Measurements from ENCODE around the gene TCN1.

TCN1 gene

GRCh38 chr11:59847626-59848025, 18.7 kb downstream of the TCN1 start:
- no peak overlapping the region for H3K4me3 ChIP-seq (ENCODE audit: low read depth, low read length)
- DNase-seq (ENCODE audit: low read depth) = no peak
- no peak for TF ChIP-seq CTCF (IDR thresholded peaks at IDR 0.05; ENCODE audit: low read depth, low read length, missing control alignments)
- in situ Hi-C loops (cut with HindIII; ENCODE audit: low sequenced_read_pairs) = no loop called here

DNA sequence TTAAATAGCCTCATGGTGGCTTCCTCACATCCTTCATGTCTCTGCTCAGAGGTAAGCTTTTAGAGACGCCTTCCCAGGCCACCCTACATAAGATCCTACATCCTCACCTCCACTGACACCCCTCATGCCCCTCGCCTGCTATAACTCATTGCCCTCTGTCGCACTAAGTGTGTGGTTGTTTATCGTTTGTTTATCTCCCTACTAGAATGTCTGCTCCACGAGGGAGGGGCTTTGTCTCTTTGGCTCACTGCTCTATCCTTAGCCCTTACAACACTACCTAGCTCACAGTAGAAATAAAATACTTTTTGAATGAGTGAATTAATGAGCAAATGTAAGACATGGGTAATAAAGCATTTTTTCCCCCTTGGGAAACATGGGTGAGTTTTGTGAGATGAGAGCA, 19.7 kb downstream of the TCN1 start:
- DNase-seq (ENCODE audit: low read depth) = no peak
- TF ChIP-seq CTCF (IDR thresholded peaks at IDR 0.05; ENCODE audit: low read depth, low read length, missing control alignments) = no peak
- in situ Hi-C loops (cut with HindIII; ENCODE audit: low sequenced_read_pairs) = no loop called here

DNA sequence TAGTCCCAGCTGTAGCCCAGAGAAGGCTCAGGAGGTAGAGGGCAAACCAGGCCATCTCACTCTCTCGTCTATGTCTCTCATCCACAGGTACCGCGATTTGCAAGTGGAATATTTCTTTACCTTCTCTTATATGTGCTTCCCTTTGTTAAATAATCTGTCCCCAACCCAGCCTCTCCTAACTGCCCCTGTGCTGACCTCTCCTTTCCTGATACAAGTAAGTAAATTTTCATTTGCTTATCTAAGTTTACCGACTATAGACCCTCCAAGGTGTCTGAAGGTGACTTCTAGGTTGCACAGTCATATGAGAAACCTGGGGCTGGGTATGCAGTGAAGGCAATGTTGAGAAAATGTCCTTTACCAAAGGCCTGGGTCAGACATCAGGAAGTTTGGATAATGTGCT, 20.9 kb downstream of the TCN1 start, which contains the start of gene CBLIF:
Gene CBLIF (minus strand): TSS at position 101 of the 400 bp plus-strand sequence. CDS start 46 bp downstream, at position 55.
- in situ Hi-C loops (cut with HindIII; ENCODE audit: low sequenced_read_pairs) = no loop called here
- no peak for DNase-seq (ENCODE audit: low read depth)
- H3K4me3 ChIP-seq (ENCODE audit: low read depth, low read length) = no peak within 1 kb of the TSS
- TF ChIP-seq CTCF (IDR thresholded peaks at IDR 0.05; ENCODE audit: low read depth, low read length, missing control alignments) = no peak

More for the DNA sequence above, 19.7 kb downstream of the TCN1 start:
- no peak overlapping the region for H3K4me3 ChIP-seq (ENCODE audit: low read depth, low read length)

DNA sequence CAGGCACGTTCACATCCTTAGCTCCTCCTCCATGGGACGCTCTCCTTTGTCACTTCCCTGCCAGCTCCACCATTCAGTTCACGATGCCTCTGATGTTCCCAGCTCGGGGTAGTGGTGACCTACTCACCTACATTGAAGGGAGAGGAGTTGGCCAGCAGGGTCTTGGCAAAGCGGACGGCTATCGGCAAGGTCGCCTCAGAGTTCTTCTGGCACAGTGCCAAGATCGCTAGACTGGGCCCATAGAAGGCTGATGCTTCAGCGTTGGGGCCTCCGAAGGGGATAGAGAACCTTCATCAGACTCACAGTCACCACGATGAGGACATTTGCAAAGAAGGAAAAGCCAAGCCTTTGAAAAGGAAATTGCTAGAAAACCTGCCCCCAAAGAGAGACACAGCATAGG, 24.0 kb downstream of the TCN1 start:
- in situ Hi-C loops (cut with HindIII; ENCODE audit: low sequenced_read_pairs) = no loop called here
- no peak for DNase-seq (ENCODE audit: low read depth)
- no peak overlapping the region for H3K4me3 ChIP-seq (ENCODE audit: low read depth, low read length)
- no peak for TF ChIP-seq CTCF (IDR thresholded peaks at IDR 0.05; ENCODE audit: low read depth, low read length, missing control alignments)

- no peak for DNase-seq (ENCODE audit: low read depth)
- in situ Hi-C loops (cut with HindIII; ENCODE audit: low sequenced_read_pairs) = no loop called here
- TF ChIP-seq CTCF (IDR thresholded peaks at IDR 0.05; ENCODE audit: low read depth, low read length, missing control alignments) = no peak
- no peak overlapping the region for H3K4me3 ChIP-seq (ENCODE audit: low read depth, low read length)
Measured at GRCh38 chr11:59841514-59841913, 24.8 kb downstream of the TCN1 start.

- no peak for TF ChIP-seq CTCF (IDR thresholded peaks at IDR 0.05; ENCODE audit: low read depth, low read length, missing control alignments)
- no peak for DNase-seq (ENCODE audit: low read depth)
- H3K4me3 ChIP-seq (ENCODE audit: low read depth, low read length) = no peak overlapping the region
- in situ Hi-C loops (cut with HindIII; ENCODE audit: low sequenced_read_pairs) = no loop called here
Measured at GRCh38 chr11:59839615-59840014, 26.7 kb downstream of the TCN1 start.

DNA sequence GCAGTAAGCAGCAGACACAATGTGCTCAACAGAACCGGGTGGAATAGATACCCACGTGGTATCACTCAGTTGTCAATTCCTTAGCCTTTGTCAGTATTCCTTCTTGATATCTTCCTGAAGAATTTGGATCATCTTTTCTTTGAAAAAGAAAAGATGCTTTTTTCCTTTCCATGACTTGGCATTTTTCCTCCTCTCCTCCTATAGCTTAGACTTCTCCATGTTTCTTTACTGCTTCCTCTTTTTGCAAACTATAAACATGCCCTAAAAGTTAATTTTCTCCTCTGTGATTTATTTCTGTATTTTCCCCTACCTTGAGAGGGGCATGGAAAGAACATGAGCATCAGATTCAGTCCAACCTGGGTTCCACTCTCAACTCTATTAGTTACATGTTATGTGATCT, 32.7 kb downstream of the TCN1 start:
- in situ Hi-C loops (cut with HindIII; ENCODE audit: low sequenced_read_pairs) = no loop called here
- no peak for TF ChIP-seq CTCF (IDR thresholded peaks at IDR 0.05; ENCODE audit: low read depth, low read length, missing control alignments)
- no peak for DNase-seq (ENCODE audit: low read depth)
- H3K4me3 ChIP-seq (ENCODE audit: low read depth, low read length) = no peak overlapping the region

Measured in astrocyte of the cerebellum (primary cell).